BJ (cell line): ENCODE data around the gene ZNF611. TPM values are rescaled to one million over a fixed set of nuclear protein-coding genes. Genes with fewer than 3 reads are reported as not detected.

Experiments
- CTCF ChIA-PET: fragments of 350-600 bp; formaldehyde crosslinking; extraction: SDS; loops from one replicate; lab custom pipeline; 2021; ENCODE audit warnings: antibody characterized with exemption, inconsistent platforms; lab: Yijun Ruan, JAX
- POLR2A ChIA-PET: fragments of 300-600 bp; sonication (Branson Sonifier 250); formaldehyde crosslinking; extraction: SDS; loops from one replicate; lab custom pipeline; 2021; ENCODE audit warnings: antibody characterized with exemption; lab: Charles Lee
- DNase-seq: peaks from one replicate; pipeline ENCODE4 v3.0.0-alpha.2; 2011; ENCODE audit warnings: low read depth
- H3K27me3 ChIP-seq: 2 replicates; pipeline ENCODE4 v1.6.0; 2011; ENCODE audit warnings: low read length; ENCODE audit not compliant: control insufficient read depth, insufficient read depth
- H3K36me3 ChIP-seq: 2 replicates; pipeline ENCODE4 v1.5.1; 2011; ENCODE audit warnings: low read length; ENCODE audit not compliant: control insufficient read depth, insufficient read depth
- H3K4me3 ChIP-seq: 2 replicates; pipeline ENCODE4 v1.5.1; 2011; ENCODE audit warnings: low read depth, mild to moderate bottlenecking, control low read depth, low read length
- polyA plus RNA-seq: library from polyadenylated mRNA; depleted of rRNA; stranded (reverse); fragments of >200 nt; gene quantifications from 2 replicates; pipeline ENCODE4 v1.2.3, GENCODE V29; 2011
- TF ChIP-seq, protein P1 (sequence below): IDR thresholded peaks from 2 replicates; pipeline ENCODE4 v1.5.1; 2011; ENCODE audit warnings: low read depth, mild to moderate bottlenecking, control low read depth, inconsistent platforms, low read length, moderate library complexity; ENCODE audit not compliant: insufficient read depth

The ZNF611 gene
- polyA plus RNA-seq, 1 experiment, result 2.4 TPM

DNA sequence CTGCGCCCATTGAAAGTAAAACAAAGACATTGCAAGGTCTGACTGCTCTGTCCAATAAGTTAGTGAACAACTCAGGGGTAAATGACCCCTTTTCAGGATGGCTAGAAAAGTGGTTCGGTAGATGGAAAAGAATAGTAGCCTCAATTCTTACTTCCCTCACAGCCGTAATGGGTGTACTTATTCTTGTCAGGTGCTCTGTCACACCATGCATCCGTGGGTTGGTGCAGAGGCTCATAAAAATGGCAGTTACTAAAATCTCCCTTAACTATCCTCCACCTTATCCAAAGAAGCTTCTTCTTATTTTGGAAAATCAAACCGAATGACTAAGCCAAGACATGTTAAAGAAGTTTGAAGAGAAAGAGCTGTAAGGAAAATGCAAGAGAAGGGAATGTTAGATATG lies 65.3 kb downstream of the ZNF611 start:
- TF ChIP-seq, protein P1, sequence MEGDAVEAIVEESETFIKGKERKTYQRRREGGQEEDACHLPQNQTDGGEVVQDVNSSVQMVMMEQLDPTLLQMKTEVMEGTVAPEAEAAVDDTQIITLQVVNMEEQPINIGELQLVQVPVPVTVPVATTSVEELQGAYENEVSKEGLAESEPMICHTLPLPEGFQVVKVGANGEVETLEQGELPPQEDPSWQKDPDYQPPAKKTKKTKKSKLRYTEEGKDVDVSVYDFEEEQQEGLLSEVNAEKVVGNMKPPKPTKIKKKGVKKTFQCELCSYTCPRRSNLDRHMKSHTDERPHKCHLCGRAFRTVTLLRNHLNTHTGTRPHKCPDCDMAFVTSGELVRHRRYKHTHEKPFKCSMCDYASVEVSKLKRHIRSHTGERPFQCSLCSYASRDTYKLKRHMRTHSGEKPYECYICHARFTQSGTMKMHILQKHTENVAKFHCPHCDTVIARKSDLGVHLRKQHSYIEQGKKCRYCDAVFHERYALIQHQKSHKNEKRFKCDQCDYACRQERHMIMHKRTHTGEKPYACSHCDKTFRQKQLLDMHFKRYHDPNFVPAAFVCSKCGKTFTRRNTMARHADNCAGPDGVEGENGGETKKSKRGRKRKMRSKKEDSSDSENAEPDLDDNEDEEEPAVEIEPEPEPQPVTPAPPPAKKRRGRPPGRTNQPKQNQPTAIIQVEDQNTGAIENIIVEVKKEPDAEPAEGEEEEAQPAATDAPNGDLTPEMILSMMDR, result no peak
- Histone ChIP-seq H3K36me3 (peaks cover 2% of the 10 kb centered on the region; the same call in 1 of the 2 replicates), H3K4me3 (no peak overlapping the region), H3K27me3 (no peaks in the 10 kb centered on the region)
- DNase-seq, result no peak
- POLR2A ChIA-PET, result no interaction called here
- CTCF ChIA-PET, result no interaction called here

DNA sequence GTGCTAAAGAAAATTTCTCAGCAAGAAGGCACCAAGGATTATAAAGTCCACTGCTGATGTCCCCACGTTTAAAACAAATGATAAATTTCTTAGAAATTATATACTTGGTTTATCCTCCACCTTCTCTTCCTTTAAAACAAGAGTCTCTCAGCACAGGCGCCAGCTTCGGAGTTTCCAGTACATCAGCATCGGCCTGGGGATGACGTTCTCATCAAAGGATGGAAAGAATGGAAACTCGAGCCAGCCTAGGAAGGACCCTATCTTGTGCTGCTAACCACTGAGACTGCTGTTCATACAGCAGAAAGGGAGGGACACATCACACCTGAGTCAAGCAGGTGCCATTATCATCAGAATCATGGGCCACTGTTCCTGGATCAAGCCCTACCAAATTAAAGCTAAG lies 66.9 kb downstream of the ZNF611 start:
- TF ChIP-seq, protein P1, result no peak
- CTCF ChIA-PET, result no interaction called here
- no peak for DNase-seq
- Histone ChIP-seq H3K27me3 (no peaks in the 10 kb centered on the region), H3K36me3 (peaks cover 2% of the 10 kb centered on the region; the same call in 1 of the 2 replicates), H3K4me3 (no peak overlapping the region)
- POLR2A ChIA-PET, result no interaction called here

DNA sequence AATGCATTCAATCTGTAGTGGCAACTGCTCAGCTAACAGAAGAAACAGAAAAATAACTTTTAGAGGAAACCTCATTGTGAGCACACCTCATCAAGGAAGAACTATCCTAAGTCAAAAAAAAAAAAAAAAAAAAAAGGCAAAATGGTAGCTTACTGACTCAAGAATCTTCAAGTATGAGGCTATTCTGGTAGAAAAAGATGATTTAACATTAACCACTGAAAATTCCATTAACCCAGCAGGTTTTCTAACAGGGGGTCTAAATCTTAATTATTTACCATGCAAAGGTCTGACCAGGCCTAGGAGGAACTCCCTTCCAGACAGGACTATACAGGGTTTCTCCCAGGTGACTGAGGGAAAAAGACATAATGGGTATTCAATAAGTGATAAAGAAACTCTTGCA lies 68.3 kb downstream of the ZNF611 start:
- Histone ChIP-seq H3K4me3 (no peak overlapping the region), H3K36me3 (peaks cover 2% of the 10 kb centered on the region; the same call in 1 of the 2 replicates), H3K27me3 (no peaks in the 10 kb centered on the region)
- CTCF ChIA-PET, result no interaction called here
- TF ChIP-seq, protein P1, result no peak
- POLR2A ChIA-PET, result no interaction called here
- no peak for DNase-seq

DNA sequence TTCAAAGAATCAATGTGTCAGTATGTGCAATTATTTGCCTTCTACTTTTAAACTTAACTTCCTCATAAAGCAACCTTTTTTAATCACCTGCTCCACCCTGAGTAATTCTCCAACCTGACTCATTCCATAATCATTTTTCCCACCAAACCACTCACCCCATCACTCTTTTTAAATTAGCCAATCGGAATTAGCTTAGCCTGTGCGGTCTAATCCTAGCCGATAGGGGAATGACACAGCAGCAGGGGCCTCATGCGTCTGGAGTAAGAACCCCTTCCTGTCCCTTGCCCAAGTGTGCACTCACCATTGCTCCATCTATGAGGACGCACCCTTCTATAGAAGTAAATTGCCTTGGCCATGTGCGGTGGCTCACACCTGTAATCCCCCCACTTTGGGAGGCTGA lies 69.3 kb downstream of the ZNF611 start:
- Histone ChIP-seq H3K4me3 (no peak overlapping the region), H3K36me3 (peaks cover 2% of the 10 kb centered on the region), H3K27me3 (no peaks in the 10 kb centered on the region)
- CTCF ChIA-PET, result no interaction called here
- TF ChIP-seq, protein P1, result no peak
- no peak for DNase-seq
- POLR2A ChIA-PET, result no interaction called here

DNA sequence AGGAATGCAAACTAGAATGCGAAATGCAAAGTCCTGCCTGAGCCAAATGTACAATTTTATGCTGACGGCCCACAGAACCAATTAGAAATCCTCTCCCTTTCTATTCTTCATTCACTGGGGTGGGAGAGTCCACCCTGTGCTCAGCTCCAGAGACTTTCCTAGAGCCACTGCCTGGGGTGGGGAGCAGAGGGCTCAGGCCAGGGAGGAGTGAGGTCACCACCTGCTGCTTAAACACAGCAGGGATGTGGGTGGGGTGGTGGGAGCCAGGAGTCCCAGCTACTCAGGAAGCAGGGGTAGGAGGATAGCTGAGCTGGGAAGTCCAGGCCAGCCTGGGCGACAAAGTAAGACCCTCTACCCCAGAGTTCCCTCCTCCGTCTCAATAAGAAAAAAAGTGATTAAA lies 69.8 kb downstream of the ZNF611 start:
- CTCF ChIA-PET, result no interaction called here

More for the DNA sequence above, 69.8 kb downstream of the ZNF611 start:
- POLR2A ChIA-PET, result no interaction called here
- Histone ChIP-seq H3K27me3 (no peaks in the 10 kb centered on the region), H3K36me3 (peaks cover 2% of the 10 kb centered on the region), H3K4me3 (no peak overlapping the region)
- DNase-seq, result no peak
- TF ChIP-seq, protein P1, result no peak
